GM21576 (cell line): Measurements from ENCODE around the gene MYL7.

Source experiments
- ATAC-seq: cut with Tn5 transposase; IDR thresholded peaks from one replicate; pipeline ENCODE4 v1.9.1; 2021; ENCODE audit warnings: mild to moderate bottlenecking, moderate library complexity; ENCODE audit not compliant: unreplicated experiment

The MYL7 gene

DNA sequence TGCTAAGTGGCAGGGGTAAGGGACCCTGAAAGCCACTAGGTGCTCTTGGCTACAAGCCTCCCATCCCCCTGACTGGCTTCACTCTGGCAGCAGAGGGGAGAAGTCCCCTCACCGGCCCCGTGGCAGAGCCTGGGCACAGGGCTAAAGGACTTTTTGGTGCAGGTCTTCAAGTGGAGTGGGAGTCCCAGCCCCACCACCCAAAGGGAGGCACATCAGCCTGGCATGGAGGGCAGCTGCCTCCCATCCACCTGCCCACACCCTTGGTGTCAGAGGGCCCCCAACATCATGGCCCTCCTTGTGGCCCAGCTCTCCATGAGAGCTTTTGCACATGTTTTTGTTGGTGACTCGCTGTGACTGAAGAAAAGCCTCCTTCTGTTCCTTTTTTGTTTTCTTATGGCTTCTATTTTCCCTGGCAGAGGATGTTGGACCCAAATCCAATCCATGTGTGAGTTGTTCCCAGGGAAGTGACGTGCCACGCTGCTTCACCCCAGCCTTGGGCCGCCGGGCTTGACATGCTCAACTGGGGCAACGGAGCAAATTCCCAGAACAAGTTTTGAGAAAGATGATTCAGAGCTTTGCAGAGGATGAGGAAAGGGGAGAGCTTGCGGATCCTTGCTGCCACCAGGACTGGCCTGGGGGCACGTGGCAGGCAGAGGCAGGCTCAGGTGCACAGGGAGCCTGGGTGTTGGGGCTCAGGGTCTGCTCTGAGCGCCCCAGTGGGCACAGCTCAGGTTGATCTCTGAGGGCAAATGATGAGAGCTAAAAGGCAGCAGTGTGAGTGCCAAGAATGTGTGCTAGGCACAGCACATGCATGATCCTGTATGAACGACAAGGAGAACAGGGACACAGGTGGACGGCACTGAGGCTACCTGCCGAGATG, 38.9 kb downstream of the MYL7 start:
- ATAC-seq = no peak

GRCh38 chr7:44101303-44101965, 39.7 kb downstream of the MYL7 start:
- ATAC-seq = no peak

DNA sequence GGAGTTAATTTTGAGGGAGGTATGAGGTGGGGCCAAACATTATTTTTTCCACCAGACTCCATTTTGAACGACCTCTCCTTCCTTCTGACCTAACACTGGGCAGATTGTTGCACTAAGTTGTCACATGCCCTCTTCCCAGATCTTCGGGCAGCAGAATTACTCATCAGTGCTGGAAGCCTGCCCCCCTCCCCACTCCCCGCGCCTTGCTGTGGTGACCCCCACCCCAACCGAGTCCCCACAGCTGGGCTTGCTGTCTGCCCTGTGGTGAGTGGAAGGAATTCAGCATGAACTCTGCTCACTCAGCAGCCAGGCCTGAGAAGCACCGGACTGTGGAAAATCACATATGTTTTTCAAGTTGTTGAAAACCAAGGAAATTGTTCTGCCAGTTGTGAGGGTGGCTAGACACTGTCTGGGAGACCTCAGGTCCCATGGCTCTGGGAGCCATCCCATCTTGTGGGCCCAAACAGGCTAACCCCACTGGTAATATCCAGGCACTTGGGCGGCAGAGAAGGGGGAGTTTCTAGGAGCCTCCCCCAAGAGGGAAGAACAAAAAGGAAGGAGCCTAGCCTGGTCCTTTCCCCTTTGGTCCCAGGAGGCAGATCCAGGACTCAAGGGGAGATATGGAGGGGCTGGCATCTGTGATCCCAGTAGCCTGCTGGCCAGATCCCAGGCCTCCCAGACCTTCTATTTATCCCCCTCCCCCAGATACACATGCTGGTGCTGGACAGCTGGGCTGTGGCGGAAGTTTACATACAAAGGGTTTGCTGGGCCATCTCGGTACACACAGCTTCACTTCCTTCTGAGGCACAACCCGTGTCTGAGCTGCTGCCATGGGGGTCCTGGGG, 40.5 kb downstream of the MYL7 start:
- ATAC-seq = no peak

DNA sequence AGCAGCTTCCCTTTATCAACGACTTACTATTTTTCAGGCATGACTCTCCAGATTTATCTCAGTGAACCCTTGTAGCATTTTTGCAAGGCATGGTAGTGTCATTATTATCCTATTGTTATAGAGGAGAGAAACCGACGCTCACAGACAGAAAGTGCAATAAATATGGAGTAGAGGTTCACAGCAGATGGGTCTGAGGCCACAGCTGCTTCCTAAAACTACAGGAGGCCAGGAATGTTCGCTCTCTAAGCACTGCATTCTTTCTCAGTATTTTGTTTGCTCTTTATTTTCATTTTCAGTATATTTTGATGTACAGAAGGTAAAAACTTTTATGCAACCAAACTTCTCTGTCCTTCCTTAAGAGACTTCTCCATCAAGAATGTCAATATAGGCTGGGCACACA, 41.5 kb downstream of the MYL7 start:
- ATAC-seq = no peak

- no peak for ATAC-seq
Measured at GRCh38 chr7:44098092-44099068, 42.8 kb downstream of the MYL7 start.

DNA sequence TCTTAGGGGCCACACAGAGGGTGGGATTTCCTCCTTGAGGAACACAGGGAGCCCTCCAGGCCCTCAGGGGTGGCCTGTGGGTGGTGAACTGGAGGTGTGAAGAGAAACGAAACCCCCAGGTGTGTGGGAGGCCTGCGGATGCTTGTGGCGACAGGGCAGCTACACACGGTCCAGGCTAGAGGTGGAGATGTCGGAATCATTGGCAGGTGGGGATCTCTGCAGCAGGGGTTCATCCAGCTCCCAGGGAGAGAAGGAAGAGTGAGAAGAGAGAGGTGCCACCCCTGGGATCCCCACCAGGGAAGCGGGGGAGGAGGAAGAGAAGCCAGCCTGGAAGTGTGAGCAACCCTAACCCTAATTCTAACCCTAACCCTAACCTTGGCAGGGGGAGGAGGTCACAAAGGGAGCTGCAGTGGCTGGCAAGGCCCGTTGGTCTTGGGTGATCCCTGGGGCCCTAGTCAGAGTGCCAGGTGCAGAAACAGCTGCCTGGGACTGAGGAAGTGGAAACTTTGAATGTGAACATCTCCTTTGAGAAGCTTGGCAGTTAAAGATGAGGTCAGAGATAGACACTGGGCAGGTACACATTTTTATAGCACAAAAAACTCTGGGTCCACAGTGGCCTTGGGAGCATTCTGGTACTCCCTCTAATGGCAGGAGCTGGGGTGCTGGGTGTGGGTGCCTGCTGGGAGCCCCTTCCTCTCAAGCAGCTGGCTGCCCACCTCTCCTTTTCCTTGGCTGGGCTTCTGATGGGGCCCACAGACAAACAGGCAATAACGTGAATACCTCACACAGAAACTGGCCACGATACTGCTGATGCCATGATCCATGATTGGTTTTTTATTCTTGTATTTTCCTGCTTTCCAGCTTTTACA, 43.8 kb downstream of the MYL7 start:
- peak; percentile 80 for ATAC-seq

DNA sequence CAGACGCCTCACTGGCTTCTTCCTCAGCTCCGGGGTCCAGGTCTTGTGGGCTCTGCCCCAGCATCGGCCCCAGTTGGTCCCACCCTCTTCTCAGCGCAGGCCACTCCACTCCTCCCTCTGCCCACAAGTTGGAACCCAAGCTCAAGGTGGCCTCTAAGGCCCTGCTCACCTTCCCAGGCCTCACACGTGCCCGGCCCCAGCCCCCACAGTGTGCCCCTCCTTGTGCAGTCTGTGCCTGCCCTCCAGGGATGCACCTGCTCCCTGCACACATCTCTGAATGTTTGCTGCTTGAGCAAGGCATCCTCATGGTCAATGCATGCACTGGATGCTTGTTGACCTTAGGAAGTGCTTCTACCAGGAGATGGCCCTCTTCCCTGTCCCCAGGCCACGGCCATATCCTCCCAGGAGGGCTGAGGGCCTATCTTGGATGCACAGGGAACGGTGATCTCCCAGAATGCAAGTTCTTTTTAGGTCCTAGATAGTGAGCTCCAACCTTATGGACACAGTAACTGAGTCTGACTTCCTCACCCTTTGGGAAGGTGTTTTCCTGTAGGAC, 44.7 kb downstream of the MYL7 start:
- no peak for ATAC-seq

DNA sequence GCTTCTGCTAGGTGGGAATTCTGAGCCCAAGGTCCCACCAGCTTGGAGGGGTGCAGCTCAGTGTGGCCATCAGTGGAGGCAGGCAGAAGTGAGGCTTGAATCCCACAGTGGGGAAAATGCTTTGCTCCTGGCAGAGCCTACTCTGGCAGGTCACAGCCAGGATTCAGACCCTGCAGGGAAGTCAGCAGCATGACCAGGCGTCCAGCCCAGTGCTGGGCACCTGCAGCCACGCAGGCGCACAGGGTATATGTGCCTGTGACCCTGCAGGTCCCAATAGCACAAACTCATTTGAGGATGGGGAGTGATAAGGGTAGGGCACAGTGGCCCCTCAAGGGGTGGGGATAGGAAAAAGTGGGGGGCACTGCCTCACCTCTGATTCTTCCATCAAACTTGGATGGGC, 45.4 kb downstream of the MYL7 start:
- no peak for ATAC-seq

DNA sequence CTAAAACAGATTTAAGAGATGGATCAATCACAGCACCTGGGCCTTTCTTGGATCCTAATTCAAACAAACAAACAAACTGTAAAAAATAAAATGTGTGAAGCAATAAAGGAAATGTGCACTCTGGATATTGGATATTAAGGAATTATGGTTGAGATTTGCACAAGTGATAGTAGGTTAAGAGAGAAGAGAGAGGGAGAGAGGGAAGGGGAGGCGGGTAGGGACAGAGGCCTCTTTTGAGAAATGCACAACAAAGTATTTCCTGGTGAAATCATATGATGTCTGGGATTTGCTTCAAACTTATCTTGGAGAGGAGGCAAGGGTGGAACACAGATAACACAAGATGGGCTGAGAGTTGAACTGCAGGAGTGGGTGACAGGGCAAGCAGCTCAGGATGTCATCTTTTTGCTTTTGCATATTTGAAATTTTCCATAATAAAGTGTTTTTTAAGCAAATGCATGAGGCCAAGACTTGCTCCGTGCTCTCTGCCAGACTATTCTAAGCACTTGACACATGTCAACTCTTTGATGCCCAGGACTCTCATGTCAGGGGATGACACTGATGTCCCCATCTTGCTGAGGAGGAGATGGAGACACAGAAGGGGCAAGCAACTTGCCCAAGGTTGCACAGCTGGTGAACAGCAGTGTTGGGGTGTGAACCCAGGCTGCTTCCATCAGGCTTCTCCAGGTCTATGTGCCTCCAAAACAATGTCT, 46.1 kb downstream of the MYL7 start:
- no peak for ATAC-seq

DNA sequence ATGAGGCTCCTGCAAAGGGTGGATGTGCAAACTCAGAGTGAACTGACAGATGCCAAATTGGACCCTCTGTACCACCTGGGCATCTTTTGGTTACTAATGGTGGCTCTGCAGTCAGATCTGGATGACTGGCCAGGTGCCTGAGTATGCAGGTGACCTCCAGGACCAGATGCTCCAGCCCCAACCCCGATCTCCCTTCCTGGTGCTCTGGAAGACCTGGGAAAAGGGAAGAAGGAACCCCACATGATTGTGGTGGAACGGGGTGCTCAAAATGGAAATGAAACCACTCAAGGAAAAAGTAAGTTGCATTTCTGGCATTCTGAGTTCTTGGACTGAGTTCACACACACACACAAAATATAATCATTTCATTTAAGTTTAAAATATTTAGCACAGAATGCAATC, 46.8 kb downstream of the MYL7 start:
- ATAC-seq = no peak

GRCh38 chr7:44093102-44093641, 48.0 kb downstream of the MYL7 start:
- no peak for ATAC-seq
